ENCODE measurements around the gene KCNG2. TPM values are rescaled to one million over a fixed set of nuclear protein-coding genes. Genes with fewer than 3 reads are reported as not detected.
A peak's percentile ranks its signal among the peaks of the same experiment; 100 is the strongest.

The KCNG2 gene
- total and polyA plus RNA-seq, 2 of the 4 experiments (the other 2 are of a cell fraction) = not detected

GRCh38 chr18:79934311-79935097 lies 136.8 kb downstream of the KCNG2 start:
- ChIA-PET CTCF (no interaction called here), POLR2A (ENCODE audit: unreplicated experiment) (no interaction called here)
- no peak overlapping the region for H3K4ac ChIP-seq (ENCODE audit: low read depth, low read length)
- no peak overlapping the region for H3K14ac ChIP-seq (replicated peaks; ENCODE audit: low read depth, low read length)
- in situ Hi-C loops (cut with MboI; ENCODE audit: low sequenced_read_pairs) (no loop called here), intact Hi-C loops (cut with micrococcal nuclease) (no loop called here), dilution Hi-C loops (cut with HindIII; ENCODE audit: low sequenced_read_pairs, unreplicated experiment) (no loop called here)
- peaks cover 34% of the 10 kb centered on the region for H4K20me1 ChIP-seq (ENCODE audit: insufficient read depth, low read length)
- no peak overlapping the region for H4K91ac ChIP-seq (ENCODE audit: insufficient read depth, low read depth, low read length)
- no peaks in the 10 kb centered on the region for H3K4me1 ChIP-seq (ENCODE audit: control insufficient read depth, insufficient read depth, low read length)
- H2BK15ac ChIP-seq (ENCODE audit: low read depth, low read length) = no peak overlapping the region
- H3K9ac ChIP-seq (ENCODE audit: low read depth, low read length) = no peak overlapping the region
- no peak overlapping the region for H4K8ac ChIP-seq (ENCODE audit: low read depth in 2 of 2, low read length in 2 of 2)
- H3K27ac ChIP-seq (ENCODE audit: insufficient read depth, low read length) = no peak overlapping the region
- H3K79me1 ChIP-seq (ENCODE audit: low read depth in 1 of 2, low read length in 2 of 2) = peaks cover 23 to 52% of the 10 kb centered on the region in 2 experiments
- H3K27me3 ChIP-seq (ENCODE audit: control insufficient read depth, insufficient read depth, low read length) = no peaks in the 10 kb centered on the region
- H3K4me2 ChIP-seq (ENCODE audit: low read depth, low read length) = no peak overlapping the region
- no peak overlapping the region for H3K4me3 ChIP-seq (ENCODE audit: insufficient read depth, low read depth, low read length)
- no peak overlapping the region for H2AFZ ChIP-seq (replicated peaks; ENCODE audit: low read length, poor library complexity)
- H3K9me3 ChIP-seq (ENCODE audit: control insufficient read depth, insufficient read depth, low read length) = peaks cover 17% of the 10 kb centered on the region
- H4K5ac ChIP-seq (ENCODE audit: low read depth, low read length) = no peak overlapping the region
- H3K36me3 ChIP-seq (ENCODE audit: control insufficient read depth, insufficient read depth, low read length) = peaks cover 33% of the 10 kb centered on the region
- ATAC-seq (ENCODE audit: low read depth) (no peak), DNase-seq (no peak)
- H2BK20ac ChIP-seq (ENCODE audit: low read depth, low read length) = no peak overlapping the region
- H2AK5ac ChIP-seq (ENCODE audit: low read depth, low read length) = no peak overlapping the region
- H3K56ac ChIP-seq (ENCODE audit: extremely low read depth, insufficient read depth, low read length) = no peak overlapping the region
- TF ChIP-seq POLR2A (IDR thresholded peaks at IDR 0.05; ENCODE audit: low read depth, low read length) (no peak), SMC3 (IDR thresholded peaks at IDR 0.05; ENCODE audit: low read depth, low read length) (no peak), CTCF (conservative IDR thresholded peaks at IDR 0.05; ENCODE audit: low read depth, low read length) (no peak), USF2 (IDR thresholded peaks at IDR 0.05; ENCODE audit: low read depth, low read length) (no peak), CEBPB (IDR thresholded peaks at IDR 0.05; ENCODE audit: low read depth, low read length) (no peak), ELK1 (IDR thresholded peaks at IDR 0.05; ENCODE audit: borderline replicate concordance, low read depth, low read length) (no peak), MAZ (IDR thresholded peaks at IDR 0.05; ENCODE audit: borderline replicate concordance, low read depth, low read length) (no peak)
- H3K9me1 ChIP-seq (ENCODE audit: insufficient read depth, low read length) = peaks cover 6% of the 10 kb centered on the region
- no peak overlapping the region for H3K18ac ChIP-seq (ENCODE audit: low read depth, low read length)
- no peak overlapping the region for H2BK5ac ChIP-seq (ENCODE audit: low read depth, low read length, poor library complexity, severe bottlenecking)
- H2AK9ac ChIP-seq (replicated peaks; ENCODE audit: low read depth, low read length, poor library complexity) = peak overlapping the region; percentile 62
- BruUV-seq (replicated peaks) = no TSS peak
- H2BK120ac ChIP-seq (ENCODE audit: low read depth, low read length) = no peak overlapping the region
- H3K23ac ChIP-seq (ENCODE audit: low read depth, low read length) = no peak overlapping the region
- WGBS, 2 experiments (ENCODE audit: extremely low coverage in 2 of 2, insufficient read length in 1 of 2) = 72% methylated on average over 2 of the region's 8 CpGs; no CpG with 5 or more reads in 1 of the 2 experiments

All from IMR-90 (cell line).